ENCODE data around the gene KRTAP10-3. TPM values are rescaled to one million over a fixed set of nuclear protein-coding genes. Genes with fewer than 3 reads are reported as not detected.

Gene KRTAP10-3
- total and polyA plus RNA-seq, 2 donors (not counting 3 experiments of a cell fraction or from before 2014, with no cell fraction given), result not detected

DNA sequence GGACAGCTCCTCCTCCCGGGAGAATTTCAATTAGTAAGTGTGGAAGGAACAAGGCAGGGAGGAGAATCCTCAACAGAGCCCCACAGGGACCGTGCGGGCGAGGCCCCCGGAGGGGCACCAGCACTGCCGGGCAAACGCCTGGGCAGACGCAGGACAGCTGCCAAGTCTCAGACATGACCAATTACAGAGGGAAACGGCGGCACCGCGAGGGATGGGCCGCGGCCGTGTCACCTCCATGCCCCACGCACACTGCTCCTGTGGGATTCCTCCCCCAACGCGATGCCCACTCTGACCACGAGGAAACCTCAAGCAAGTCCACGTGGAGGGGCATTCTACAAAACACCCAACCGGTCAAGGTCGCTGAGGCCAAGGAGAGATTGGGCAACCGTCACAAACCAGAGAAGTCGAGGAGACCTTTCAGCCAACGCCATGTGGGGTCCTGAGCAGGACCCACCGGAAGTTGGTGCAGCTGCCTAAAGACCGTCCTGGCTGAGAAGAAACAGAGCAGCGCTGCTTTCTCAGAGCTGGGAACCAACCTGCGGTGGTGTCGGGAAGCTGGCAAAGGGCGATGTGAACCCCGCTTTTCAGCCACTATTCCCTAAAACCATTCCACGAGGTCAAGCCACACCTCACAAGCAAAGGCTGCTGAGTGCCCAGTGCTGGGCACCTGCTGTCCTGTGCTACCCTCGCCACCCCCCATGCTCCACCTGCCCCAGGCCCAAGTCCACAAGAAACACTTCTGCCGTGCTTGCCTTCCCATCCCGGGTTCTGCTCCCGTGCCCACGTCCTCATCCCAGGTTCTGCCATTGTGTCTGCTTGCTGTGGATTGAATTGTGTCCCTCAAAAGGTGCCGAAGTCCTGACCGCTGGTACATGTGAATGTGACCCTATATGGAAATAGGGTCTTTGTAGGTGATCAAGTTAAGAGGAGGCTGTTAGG lies 13.5 kb upstream of the KRTAP10-3 start:
- FAIRE-seq (no peak), DNase-seq (ENCODE audit: low read depth, low spot score) (no peak)
- TF ChIP-seq, protein P1, sequence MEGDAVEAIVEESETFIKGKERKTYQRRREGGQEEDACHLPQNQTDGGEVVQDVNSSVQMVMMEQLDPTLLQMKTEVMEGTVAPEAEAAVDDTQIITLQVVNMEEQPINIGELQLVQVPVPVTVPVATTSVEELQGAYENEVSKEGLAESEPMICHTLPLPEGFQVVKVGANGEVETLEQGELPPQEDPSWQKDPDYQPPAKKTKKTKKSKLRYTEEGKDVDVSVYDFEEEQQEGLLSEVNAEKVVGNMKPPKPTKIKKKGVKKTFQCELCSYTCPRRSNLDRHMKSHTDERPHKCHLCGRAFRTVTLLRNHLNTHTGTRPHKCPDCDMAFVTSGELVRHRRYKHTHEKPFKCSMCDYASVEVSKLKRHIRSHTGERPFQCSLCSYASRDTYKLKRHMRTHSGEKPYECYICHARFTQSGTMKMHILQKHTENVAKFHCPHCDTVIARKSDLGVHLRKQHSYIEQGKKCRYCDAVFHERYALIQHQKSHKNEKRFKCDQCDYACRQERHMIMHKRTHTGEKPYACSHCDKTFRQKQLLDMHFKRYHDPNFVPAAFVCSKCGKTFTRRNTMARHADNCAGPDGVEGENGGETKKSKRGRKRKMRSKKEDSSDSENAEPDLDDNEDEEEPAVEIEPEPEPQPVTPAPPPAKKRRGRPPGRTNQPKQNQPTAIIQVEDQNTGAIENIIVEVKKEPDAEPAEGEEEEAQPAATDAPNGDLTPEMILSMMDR (IDR thresholded peaks at IDR 0.05; ENCODE audit: extremely low read depth in 1 of 2, insufficient read depth in 1 of 2, low read depth in 1 of 2, low read length in 2 of 2), result no peak
- TF ChIP-seq EZH2 (IDR thresholded peaks at IDR 0.05; ENCODE audit: borderline replicate concordance, low read depth, low read length, severe bottlenecking) (no peak), JUN (IDR thresholded peaks at IDR 0.05; ENCODE audit: borderline replicate concordance, insufficient read depth, insufficient read length, low read depth) (no peak), GATA2 (IDR thresholded peaks at IDR 0.05; ENCODE audit: insufficient read depth, insufficient read length, low read depth, low read length) (no peak), MYC (IDR thresholded peaks at IDR 0.05; ENCODE audit: low read depth, low read length) (no peak), POLR2A (IDR thresholded peaks at IDR 0.05; ENCODE audit: low read depth, low read length) (no peak), POLR2AphosphoS5 (IDR thresholded peaks at IDR 0.05; ENCODE audit: insufficient read depth, low read depth, low read length) (no peak), FOS (IDR thresholded peaks at IDR 0.05; ENCODE audit: borderline replicate concordance, insufficient read depth, low read length) (no peak)
- TF ChIP-seq, protein P2, sequence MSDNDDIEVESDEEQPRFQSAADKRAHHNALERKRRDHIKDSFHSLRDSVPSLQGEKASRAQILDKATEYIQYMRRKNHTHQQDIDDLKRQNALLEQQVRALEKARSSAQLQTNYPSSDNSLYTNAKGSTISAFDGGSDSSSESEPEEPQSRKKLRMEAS (IDR thresholded peaks at IDR 0.05; ENCODE audit: insufficient read depth, insufficient read length), result no peak
- Histone ChIP-seq H3K79me2 (ENCODE audit: control insufficient read depth, insufficient read depth, low read length) (no peaks in the 10 kb centered on the region), H3K27ac (ENCODE audit: insufficient read depth, low read depth, low read length) (no peak overlapping the region), H3K27me3 (ENCODE audit: control insufficient read depth in 2 of 2, insufficient read depth in 2 of 2, low read length in 2 of 2) (no peaks in the 10 kb centered on the region), H3K9me1 (replicated peaks; ENCODE audit: control insufficient read depth, extremely low read depth, insufficient read depth, low read length) (no peaks in the 10 kb centered on the region), H3K4me2 (ENCODE audit: insufficient read depth, low read length) (no peak overlapping the region), H3K4me3 (replicated peaks in 1 of 3; ENCODE audit: insufficient read depth in 1 of 3, low read depth in 1 of 3, low read length in 3 of 3) (no peak overlapping the region), H3K4me1 (ENCODE audit: control insufficient read depth, extremely low read depth, insufficient read depth, low read length) (no peaks in the 10 kb centered on the region), H3K36me3 (ENCODE audit: control insufficient read depth in 2 of 2, extremely low read depth in 1 of 2, insufficient read depth in 2 of 2, low read length in 2 of 2) (no peaks in the 10 kb centered on the region), H2AFZ (ENCODE audit: low read depth, low read length) (no peak overlapping the region), H3K9me3 (replicated peaks; ENCODE audit: control insufficient read depth, insufficient read depth, low read length) (no peaks in the 10 kb centered on the region), H4K20me1 (replicated peaks; ENCODE audit: control insufficient read depth, extremely low read depth, insufficient read depth, low read length) (no peaks in the 10 kb centered on the region), H3K9ac (replicated peaks; ENCODE audit: extremely low read depth, insufficient read depth, low read length) (no peak overlapping the region)
- ChIA-PET CTCF (no interaction called here), POLR2A (no interaction called here)
- intact Hi-C loops (cut with micrococcal nuclease) (no loop called here), dilution Hi-C loops (cut with MboI; ENCODE audit: extremely low pct_ligation_motif_present, low sequenced_read_pairs) (no loop called here)
- BruUV-seq (replicated peaks), result no TSS peak
